MCF 10A (cell line): ENCODE measurements around the gene SLC29A3. TPM values are rescaled to one million over a fixed set of nuclear protein-coding genes. Genes with fewer than 3 reads are reported as not detected.

Experiments used
- BruUV-seq: library from RNA; stranded (reverse); fragments of 400-500 nt; replicated peaks from 2 replicates; lab custom pipeline; 2021; lab: Mats Ljungman, UMichigan
- CTCF ChIA-PET: fragments of 300-600 bp; sonication (Branson Sonifier 250); formaldehyde crosslinking; extraction: SDS; loops from one replicate; lab custom pipeline; 2021; ENCODE audit warnings: antibody characterized with exemption, inconsistent platforms; lab: Yijun Ruan, JAX
- POLR2A ChIA-PET: fragments of 300-600, 350-650 bp; sonication (Branson Sonifier 250); formaldehyde crosslinking; extraction: SDS; loops from one replicate; lab custom pipeline; 2020; ENCODE audit warnings: antibody characterized with exemption, inconsistent platforms; lab: Yijun Ruan, JAX
- DNase-seq: peaks from one replicate; pipeline ENCODE4 v3.0.0-alpha.2; 2018; ENCODE audit not compliant: unreplicated experiment
- H3K27ac Mint-ChIP-seq: one replicate; pipeline ENCODE4 v1.8.0; 2022; ENCODE audit warnings: mild to moderate bottlenecking, low read depth, mixed read lengths; ENCODE audit not compliant: unreplicated experiment
- H3K27me3 Mint-ChIP-seq: one replicate; pipeline ENCODE4 v1.8.0; 2022; ENCODE audit warnings: mixed read lengths; ENCODE audit not compliant: insufficient read depth, unreplicated experiment
- H3K36me3 Mint-ChIP-seq: one replicate; pipeline ENCODE4 v1.8.0; 2022; ENCODE audit warnings: mild to moderate bottlenecking, moderate library complexity, mixed read lengths; ENCODE audit not compliant: insufficient read depth, unreplicated experiment
- H3K4me1 Mint-ChIP-seq: one replicate; pipeline ENCODE4 v1.8.0; 2022; ENCODE audit warnings: mixed read lengths; ENCODE audit not compliant: insufficient read depth, unreplicated experiment
- H3K4me3 Mint-ChIP-seq: one replicate; pipeline ENCODE4 v1.8.0; 2022; ENCODE audit warnings: mild to moderate bottlenecking, moderate library complexity, mixed read lengths; ENCODE audit not compliant: unreplicated experiment
- H3K9me3 Mint-ChIP-seq: one replicate; pipeline ENCODE4 v1.8.0; 2022; ENCODE audit warnings: mixed read lengths; ENCODE audit not compliant: unreplicated experiment
- CTCF ChIP-seq: fragments of 200-600 bp; IDR thresholded peaks from one replicate; pipeline ENCODE4 v1.8.0; 2022; ENCODE audit warnings: antibody characterized with exemption, mild to moderate bottlenecking; ENCODE audit not compliant: unreplicated experiment
- intact Hi-C: fragments of 100-400 bp; cut with micrococcal nuclease; formaldehyde crosslinking; loops from 2 replicates; pipeline ENCODE4 v1.14.1; 2022
- total RNA-seq: library from RNA; stranded (reverse); gene quantifications from 2 replicates; pipeline ENCODE4 v1.2.3, GENCODE V29; 2022

SLC29A3 gene
- total RNA-seq, 1 experiment from 2014 or later = 3.6 TPM

DNA sequence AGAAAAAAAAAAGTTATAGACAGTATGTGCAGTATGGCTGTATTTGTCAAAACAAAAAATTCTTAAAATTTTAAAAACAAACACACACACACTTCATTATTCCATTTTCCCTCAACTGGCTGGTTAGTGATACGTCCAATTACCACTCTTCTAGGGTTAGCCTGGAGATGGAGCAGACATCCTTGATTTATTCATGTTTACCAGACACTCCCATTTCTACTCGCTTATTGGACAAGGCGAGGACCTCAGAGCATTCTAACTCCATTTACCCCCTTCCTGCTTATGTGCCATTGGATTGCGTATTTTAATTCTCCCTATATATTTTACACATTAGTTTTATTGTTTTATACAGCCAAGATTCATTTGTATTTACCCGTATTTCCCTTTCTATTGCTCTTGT is 69.1 kb downstream of the SLC29A3 start:
- H3K27me3 Mint-ChIP-seq = peaks cover 35% of the 10 kb centered on the region
- ChIA-PET CTCF (interaction anchor here (10.3 kb wide), 1 partner anchor 181 kb away, joined by 78 read pairs; no protein-coding TSS in a partner anchor), POLR2A (interaction anchor here (0.5 kb wide), 1 partner anchor 15 kb away, joined by 3 read pairs; no protein-coding TSS in a partner anchor)
- no peak overlapping the region for H3K27ac Mint-ChIP-seq
- intact Hi-C loops = no loop called here
- H3K4me1 Mint-ChIP-seq = no peaks in the 10 kb centered on the region
- no peak overlapping the region for H3K4me3 Mint-ChIP-seq
- no peak for TF ChIP-seq CTCF
- no peaks in the 10 kb centered on the region for H3K36me3 Mint-ChIP-seq
- H3K9me3 Mint-ChIP-seq = no peaks in the 10 kb centered on the region
- BruUV-seq = no TSS peak
- DNase-seq = no peak

DNA sequence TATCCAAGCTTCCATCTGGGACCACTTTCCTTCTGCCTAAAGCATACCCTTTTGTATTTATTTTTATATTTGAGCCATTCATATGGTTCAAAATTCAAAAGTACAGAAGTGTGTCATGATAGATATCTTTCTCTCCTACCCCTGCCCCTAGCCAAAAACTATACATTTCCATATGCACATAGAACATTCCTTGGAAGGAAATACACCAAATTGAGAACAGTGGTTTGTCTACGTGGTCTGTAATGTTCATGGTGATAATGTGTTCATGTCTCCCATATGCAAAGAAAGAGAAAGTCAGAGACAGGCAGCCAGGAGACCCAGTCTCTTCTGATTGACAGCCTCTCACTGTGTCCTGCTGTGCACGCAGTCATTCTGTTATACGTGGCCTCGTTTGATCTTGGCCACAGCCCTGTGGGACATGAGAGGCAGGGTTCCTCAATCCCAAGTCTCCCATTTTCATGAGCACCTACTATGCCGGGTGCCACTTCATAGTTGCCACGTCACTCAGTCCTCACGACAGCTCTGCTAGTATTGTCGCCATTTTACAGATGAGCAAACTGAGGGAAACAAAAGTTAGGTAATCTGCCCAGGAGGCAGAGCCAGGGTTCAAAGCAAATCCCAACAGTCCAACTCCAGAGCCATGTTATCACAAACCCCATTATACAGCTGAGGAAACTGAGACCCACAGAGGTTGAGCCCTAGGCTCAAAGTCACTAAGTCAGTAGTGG is 69.7 kb downstream of the SLC29A3 start:
- intact Hi-C loops = no loop called here
- Mint-ChIP-seq H3K4me1 (no peaks in the 10 kb centered on the region), H3K4me3 (no peak overlapping the region), H3K9me3 (no peaks in the 10 kb centered on the region), H3K27ac (no peak overlapping the region), H3K36me3 (no peaks in the 10 kb centered on the region), H3K27me3 (peaks cover 35% of the 10 kb centered on the region)
- BruUV-seq = no TSS peak
- CTCF ChIA-PET = interaction anchor here (10.3 kb wide), 1 partner anchor 181 kb away, joined by 78 read pairs; no protein-coding TSS in a partner anchor
- no peak for TF ChIP-seq CTCF
- DNase-seq = no peak
- POLR2A ChIA-PET = interaction anchor here (0.6 kb wide), 1 partner anchor 659 kb away, joined by 5 read pairs; no protein-coding TSS in a partner anchor

DNA sequence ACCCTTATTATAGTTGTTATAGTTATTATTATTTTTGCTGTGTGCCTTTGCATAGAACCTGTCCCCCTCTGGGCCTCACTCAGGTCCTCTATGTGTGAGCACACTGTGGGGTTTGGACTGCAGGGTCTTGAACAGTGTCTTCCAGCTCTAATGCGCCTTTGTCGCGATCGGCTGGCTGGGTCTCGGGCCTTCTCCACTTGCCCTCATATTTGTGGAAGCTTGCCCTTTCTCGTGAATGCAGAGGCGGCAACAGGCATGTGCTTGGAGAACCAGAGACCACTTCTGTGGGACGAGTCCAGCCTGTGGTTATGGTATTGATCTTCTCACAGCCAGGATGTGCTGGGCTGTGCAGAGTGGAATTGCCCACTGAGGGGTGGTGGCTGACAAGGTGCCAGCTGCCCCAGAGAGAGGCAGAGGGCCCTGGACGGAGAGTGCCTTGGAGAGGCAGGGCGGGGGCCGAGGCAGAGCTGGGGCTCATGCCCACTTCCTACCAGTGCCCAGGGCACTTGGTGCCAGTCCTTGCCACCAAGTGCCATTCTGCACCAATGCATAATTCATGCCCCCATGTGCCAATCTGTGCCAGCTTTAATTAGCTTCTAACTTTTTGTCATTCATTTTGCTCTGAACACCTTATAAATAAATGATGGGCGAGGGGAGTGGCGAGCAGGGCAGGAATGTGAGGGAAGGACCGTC is 70.9 kb downstream of the SLC29A3 start:
- no peak for DNase-seq
- Mint-ChIP-seq H3K9me3 (no peaks in the 10 kb centered on the region), H3K36me3 (no peaks in the 10 kb centered on the region), H3K4me1 (no peaks in the 10 kb centered on the region), H3K27ac (no peak overlapping the region), H3K27me3 (peaks cover 38% of the 10 kb centered on the region), H3K4me3 (no peak overlapping the region)
- POLR2A ChIA-PET = interaction anchor here (0.6 to 1.0 kb wide), 3 partner anchors 65 to 658 kb away, joined by 3 to 6 read pairs (median 5); no protein-coding TSS in a partner anchor
- no TSS peak for BruUV-seq
- intact Hi-C loops = no loop called here
- CTCF ChIA-PET = interaction anchor here (0.6 to 10.3 kb wide), 3 partner anchors 13 to 180 kb away, joined by 3 to 78 read pairs (median 3); no protein-coding TSS in a partner anchor
- no peak for TF ChIP-seq CTCF

DNA sequence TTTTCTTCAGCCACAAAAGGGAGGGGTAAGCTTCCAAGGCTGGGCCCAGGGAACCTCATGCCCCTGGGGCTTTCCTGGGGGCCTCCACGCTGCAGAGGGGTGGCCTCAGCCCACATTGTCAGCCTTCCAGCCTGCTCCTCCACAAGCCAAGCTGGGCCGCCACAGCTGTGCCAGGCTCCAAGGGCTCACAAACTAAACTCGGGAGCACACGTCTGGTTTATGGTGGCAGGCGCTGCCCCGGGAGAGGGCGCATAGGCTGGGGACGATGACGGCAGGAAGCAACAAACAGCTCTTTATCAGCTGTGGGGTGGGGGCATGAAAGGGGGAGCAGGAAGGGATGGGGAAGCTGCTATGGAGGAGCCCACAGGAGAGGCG is 71.4 kb downstream of the SLC29A3 start:
- DNase-seq = no peak
- ChIA-PET POLR2A (interaction anchor here (0.6 to 1.0 kb wide), 2 partner anchors 64 to 185 kb away, joined by 3 to 6 read pairs; no protein-coding TSS in a partner anchor), CTCF (interaction anchor here (0.6 to 10.3 kb wide), 2 partner anchors 179 to 319 kb away, joined by 3 to 78 read pairs; no protein-coding TSS in a partner anchor)
- intact Hi-C loops = no loop called here
- Mint-ChIP-seq H3K27me3 (peaks cover 43% of the 10 kb centered on the region), H3K36me3 (no peaks in the 10 kb centered on the region), H3K4me3 (no peak overlapping the region), H3K27ac (no peak overlapping the region), H3K4me1 (no peaks in the 10 kb centered on the region), H3K9me3 (no peaks in the 10 kb centered on the region)
- TF ChIP-seq CTCF = no peak
- BruUV-seq = no TSS peak
